GM12872 (cell line): Measurements from ENCODE around the gene VPS16.

ENCODE experiments used
- TF ChIP-seq, protein P1 (sequence below): IDR thresholded peaks from 3 replicates; pipeline ENCODE4 v1.5.1; 2011; ENCODE audit warnings: low read depth, mild to moderate bottlenecking, low read length, moderate library complexity; ENCODE audit not compliant: insufficient read depth

VPS16 gene

DNA sequence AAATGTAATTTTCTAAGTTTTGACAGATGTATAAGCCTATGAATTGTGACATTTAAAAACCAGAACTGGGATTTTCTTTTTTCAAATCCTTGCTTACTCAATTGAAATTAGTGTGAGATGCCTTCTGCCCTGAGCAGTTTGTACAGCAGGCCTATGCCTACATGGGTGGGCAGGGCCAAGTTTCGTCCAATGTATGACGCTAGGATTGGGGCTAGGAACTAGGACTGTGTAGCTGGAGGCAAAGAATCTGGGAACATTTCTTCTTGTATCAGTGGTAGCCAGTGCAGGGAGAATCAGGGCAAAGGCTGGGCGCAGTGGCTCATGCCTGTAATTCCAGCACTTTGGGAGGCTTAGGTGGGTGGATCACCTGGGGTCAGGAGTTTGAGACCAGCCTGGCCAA, 28.8 kb downstream of the VPS16 start:
- TF ChIP-seq, protein P1, sequence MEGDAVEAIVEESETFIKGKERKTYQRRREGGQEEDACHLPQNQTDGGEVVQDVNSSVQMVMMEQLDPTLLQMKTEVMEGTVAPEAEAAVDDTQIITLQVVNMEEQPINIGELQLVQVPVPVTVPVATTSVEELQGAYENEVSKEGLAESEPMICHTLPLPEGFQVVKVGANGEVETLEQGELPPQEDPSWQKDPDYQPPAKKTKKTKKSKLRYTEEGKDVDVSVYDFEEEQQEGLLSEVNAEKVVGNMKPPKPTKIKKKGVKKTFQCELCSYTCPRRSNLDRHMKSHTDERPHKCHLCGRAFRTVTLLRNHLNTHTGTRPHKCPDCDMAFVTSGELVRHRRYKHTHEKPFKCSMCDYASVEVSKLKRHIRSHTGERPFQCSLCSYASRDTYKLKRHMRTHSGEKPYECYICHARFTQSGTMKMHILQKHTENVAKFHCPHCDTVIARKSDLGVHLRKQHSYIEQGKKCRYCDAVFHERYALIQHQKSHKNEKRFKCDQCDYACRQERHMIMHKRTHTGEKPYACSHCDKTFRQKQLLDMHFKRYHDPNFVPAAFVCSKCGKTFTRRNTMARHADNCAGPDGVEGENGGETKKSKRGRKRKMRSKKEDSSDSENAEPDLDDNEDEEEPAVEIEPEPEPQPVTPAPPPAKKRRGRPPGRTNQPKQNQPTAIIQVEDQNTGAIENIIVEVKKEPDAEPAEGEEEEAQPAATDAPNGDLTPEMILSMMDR: no peak

GRCh38 chr20:2871111-2871465, 30.5 kb downstream of the VPS16 start:
- TF ChIP-seq, protein P1: no peak

- TF ChIP-seq, protein P1: no peak
Measured at GRCh38 chr20:2871661-2872458, 31.3 kb downstream of the VPS16 start.

DNA sequence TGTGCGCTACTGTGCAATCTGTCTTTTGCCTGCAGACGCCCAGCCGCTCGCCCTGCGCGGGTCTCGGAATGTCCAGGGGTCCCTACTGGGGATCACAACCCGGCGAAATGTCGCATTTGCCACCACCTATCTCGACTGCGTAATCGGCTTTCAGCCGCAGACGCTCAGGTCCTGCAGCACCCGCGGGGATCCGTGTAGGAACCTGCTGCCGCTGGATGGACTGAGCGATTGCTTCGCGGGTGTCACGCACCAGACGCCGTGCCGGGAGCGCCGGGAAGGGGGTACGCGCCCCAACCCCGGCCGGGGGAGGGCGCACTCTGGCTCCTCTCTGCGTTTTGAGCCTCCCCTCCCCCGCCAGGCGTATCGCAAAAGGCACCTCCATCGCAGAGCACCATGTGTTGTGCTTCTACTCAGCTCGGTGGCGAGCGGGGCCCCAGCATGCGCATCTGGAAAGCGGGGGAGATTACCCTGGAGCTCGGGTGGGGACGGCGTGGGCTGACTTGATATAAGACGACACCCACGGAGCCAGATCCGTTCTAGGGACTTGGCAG, 32.0 kb downstream of the VPS16 start:
- TF ChIP-seq, protein P1: peak; percentile 68

- TF ChIP-seq, protein P1: 0 out of 3 replicates have a peak, but pooled peaks have one; percentile 18
Measured at GRCh38 chr20:2873010-2873746, 32.6 kb downstream of the VPS16 start, which contains the start of gene PTPRA. TSS of gene PTPRA (plus strand) at chr20:2873481. CDS start at chr20:2964278, 90,797 bp downstream.

DNA sequence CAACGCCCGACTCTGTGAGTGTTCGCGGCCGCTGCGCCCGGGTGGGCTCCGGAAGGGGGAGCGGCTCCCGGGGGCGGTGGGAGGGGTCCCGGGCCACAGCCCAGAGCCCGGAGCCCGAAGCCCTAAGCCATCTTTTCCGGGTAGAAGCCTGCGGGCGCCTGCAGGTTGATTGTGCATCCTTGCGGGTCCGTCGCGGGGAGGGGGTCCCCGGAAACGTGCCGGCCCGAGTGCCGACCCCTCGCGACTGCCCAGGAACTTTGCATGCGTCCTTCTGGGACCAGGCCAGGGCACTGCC, 33.1 kb downstream of the VPS16 start:
- TF ChIP-seq, protein P1: no peak

DNA sequence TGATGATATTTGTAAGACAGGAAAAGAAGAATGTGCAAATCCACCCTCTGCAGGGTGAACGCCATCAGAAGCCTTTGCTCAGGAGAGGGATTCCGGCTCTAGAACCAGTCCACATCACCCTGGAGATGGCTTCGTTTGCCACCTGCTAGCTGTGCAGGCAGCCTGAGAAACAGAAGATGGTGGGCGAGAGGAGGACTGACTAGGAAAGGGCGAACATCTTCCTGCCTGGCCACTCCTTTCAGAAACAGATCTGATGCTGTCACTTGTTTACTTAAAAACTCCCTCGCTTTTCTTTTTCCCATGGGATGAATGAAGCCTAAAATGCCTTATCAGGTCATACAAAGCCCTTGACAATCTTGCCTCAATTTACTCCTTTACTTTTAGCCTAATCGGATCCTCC, 33.9 kb downstream of the VPS16 start:
- TF ChIP-seq, protein P1: no peak
